NCI-H2171 treated with DMSO at 0.1 percent for 48 hours (cell line): ENCODE measurements around the gene SLC12A7.
"Not testable (repeated sequence)": the region's sequence is repeated elsewhere in the genome, so short reads cannot be mapped to it uniquely, and the experiment has no call there.

Experiments
- DNase-seq: peaks from one replicate; lab custom pipeline; 2025; lab: John Stamatoyannopoulos, UW

The SLC12A7 gene

DNA sequence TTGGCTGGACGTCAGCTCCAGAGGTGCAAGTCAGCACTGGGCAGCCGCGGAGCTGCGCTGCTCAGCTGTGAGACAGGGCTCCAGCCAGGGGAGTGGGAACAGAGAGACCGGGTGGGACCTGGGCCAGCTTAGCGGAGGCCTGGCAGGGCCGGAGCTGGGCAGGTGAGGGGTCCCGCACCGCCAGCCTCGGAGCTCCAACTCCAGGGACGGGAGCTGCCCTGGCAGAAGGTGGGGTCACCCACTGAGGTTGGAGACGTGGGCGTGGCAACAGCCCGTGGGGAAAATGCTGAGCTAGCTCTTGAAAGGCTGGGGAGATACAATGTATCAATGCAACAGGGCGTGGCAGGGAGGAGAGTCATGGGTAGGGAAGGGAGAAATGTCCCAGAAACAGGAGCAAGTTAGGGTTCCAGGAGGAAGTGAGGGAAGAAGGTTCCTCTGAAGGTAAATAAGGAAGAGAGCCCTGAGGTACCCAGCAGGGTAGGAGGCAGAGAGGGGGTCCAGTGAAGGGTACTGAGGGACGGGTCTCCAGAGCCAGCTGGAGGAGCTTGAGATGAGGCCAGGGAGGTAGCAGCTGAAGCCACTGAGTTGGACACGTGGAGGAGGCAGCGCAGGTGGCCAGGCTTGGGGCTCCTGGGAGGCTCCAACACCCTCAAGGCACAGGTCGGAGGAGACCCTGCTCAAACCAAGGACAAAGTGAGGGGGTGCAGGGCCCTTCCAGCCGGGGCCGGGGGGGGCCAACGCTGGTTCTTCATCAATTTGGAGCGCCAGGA lies 104.0 kb downstream of the SLC12A7 start:
- DNase-seq = no peak

DNA sequence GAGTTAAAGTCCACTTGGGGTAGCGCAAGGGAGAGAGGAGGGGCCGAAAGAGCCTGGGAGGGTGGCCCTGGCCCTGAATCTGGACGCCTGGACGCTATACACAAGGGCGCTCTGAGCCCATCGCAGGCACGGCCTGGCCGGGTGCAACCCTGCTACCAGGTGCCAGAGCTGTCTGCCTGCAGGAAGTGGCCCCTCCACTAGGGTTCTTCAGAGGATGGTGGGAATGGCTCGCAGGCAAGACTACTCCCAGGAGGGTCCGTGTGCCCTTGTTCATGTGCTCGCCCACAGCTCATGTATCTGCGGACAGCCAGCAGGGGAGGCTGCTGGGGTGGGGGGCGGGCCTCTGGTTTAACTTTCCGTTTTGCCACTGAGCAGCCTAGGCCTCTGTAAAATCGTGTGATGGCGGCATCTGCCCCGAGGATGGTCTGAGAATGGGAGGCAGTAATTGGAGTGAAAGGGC lies 104.6 kb downstream of the SLC12A7 start:
- no peak for DNase-seq

DNA sequence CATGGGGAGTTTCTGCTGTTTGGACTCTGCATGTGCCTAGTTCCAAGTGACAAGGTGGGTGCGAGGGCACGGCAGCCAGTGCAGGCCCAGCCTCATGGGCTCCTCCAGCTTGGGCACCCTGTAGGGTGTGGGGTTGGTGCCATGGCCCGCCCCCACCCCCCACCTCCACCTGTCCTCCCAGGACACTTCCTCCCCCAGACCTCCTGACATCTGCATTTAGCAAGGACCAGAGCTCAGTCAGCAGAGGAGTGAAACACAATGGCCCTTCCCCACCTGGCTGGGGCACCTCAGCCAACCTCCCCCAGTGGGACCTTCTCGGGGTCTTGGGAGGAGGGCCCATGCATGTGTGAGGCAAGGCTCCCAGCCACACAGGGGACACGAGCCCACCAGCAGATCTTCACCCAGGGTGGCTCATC lies 105.2 kb downstream of the SLC12A7 start:
- DNase-seq = no peak

DNA sequence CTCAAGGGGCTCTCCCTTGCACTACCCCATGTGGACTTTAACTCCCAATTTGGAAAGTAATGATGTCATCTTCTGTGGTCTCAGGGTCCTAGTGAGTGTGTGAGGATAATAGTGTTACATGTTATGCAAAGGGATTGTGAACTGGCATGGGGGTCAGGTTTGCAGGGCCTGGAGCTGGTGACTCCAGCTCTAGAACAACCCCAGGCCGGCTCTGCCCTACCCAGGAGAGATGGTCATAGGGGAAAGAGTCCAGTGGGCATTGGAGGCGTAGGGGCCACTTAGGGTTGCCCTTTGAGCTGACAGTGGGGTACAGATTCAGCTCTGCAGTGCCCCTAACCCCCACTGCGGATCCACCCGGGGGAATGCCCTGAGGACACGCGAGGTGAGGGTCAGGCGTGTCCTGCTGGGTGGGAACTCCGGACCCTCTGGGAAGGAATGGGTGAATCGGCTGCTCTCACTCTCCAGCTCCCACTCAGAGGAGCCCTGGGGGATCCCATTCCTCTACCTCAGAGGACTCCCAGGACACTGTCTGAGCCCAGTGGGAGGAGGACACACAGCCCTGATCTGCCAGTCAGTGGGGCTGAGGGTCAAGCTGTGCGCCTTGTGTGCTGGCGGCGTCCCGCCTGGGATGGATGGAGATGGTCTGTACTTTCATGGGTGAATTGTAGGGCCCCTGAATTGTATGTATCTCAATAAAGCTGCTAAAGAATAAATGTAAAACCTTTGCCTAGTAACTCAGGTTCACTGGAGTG lies 105.8 kb downstream of the SLC12A7 start:
- no peak for DNase-seq

DNA sequence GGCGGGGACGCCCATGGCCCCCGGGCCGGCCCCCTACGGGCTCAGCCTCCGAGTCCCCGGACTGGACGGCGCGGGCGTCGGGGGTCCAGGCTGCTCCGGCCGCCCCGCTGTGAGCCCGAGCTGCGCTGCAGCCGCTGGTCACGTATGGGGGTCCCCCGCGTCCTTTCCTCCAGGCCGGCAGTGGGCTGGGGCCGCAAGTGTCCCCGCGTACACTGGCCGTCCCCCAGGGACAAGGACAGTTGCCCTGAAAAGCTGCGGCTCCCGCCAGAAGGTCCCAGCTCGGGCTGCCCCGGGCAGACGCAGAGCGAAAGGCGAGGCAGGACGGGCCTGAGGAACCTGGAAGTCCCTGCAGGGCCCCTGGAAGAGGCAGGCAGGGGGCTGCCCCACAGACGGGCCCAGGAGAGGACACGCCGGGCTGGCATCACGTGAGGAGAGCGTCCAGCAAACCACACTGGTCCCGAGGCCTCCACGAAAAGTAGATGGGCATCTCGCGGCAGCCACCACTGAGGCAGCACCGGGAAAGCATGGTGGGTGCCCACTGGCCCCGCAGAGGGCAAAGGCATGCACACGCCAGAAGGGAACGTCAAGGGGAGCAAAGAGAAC lies 106.5 kb downstream of the SLC12A7 start:
- DNase-seq = no peak

DNA sequence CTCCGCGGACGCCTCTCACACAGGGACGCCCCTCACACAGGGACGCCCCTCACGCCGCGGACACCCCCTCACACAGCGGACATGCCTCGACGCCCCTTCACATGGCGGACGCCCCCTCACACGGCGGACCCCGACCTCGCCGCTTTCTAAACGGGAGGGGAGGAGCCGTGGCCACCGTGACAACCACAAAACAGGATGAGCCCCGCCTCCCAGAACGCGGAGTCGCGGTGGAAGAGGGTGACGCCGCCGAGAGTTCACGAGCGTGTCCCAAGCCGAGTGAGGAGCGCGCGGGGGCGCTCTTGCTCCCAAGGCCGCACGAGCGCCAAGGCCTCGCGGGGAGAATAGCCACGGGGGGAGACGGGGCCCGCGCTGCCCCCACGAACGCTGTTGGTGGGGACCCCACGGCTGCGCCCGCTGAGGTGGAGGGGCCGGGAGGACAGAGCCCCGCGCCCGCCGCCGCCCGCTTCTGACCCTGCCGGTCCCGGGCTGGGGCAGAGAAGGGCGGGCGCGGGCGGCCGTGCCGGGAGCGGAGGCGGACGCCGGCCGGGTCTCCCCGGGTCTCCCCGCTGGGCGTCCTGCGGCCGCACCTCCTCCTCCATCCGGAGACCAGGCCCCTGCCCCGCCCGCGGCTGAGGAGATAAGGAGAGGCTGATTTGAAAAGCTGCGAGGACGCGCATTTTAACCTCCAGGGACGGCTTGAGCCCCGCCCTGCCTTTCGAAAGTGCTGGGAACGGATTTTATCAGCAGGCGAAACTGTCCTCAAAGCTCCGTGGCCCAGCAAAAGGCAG lies 107.2 kb downstream of the SLC12A7 start:
- DNase-seq = peak; percentile 51

DNA sequence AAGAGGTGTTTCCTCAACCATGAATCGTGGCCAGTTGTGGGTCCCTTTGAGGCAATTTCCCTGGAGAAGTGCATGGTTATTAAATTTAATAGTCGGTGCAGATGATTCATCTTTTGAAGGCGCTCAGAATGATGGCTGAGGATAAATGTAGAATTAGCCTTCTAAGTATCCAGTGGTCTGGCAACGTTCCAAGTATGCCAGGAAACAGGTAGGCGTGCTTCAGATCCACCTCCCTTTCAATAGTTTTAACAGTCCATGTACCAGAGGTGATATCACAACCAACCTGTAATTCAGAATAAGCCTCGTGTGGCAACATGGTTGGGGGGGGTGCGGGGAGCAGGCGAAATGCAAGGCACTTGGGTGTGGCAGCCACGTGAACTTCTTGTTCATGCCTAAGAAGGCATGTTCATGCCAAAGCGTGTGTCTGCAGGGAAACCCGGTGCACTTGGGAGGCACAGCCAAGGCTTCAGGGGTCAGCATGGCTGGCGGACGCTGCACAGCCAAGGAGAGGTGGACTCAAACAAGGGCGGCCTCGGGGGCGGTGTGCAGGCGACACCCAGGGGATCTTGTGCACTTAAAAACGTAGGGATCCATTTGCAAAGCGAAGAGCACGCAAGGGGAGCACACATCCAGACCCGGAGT lies 108.4 kb downstream of the SLC12A7 start:
- peak; percentile 67 for DNase-seq

DNA sequence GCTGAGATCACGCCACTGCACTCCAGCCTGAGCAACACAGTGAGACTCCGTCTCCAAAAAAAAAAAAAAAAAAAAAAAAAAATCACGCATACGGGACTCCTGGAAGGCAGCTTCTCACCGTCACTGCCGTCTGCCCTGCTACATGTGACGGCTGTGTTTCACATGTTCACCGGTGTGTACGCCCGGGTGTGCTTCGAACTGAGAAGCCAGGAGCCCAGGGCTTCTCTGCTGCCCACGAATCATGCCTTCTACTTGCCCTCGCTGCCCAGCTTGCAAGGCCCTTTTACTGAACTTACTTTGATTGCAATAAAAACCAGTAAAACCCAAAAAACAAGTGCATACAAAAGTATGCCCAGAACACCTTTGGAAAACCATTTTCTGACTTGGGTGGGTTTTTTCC lies 109.0 kb downstream of the SLC12A7 start:
- DNase-seq = no peak

DNA sequence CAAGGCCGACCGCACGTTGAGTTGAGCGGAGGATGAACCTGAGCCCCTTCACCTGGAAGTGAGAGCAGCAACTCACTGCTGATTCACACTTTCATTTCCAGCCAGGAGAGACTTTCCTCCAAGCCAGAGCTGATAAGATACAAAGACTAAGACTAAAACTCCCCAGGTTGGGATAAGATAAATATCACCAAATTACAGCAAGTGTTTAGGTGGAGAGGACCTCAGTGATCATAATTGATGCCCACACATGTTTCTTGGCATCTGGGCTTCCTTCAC lies 109.7 kb downstream of the SLC12A7 start:
- no peak for DNase-seq

DNA sequence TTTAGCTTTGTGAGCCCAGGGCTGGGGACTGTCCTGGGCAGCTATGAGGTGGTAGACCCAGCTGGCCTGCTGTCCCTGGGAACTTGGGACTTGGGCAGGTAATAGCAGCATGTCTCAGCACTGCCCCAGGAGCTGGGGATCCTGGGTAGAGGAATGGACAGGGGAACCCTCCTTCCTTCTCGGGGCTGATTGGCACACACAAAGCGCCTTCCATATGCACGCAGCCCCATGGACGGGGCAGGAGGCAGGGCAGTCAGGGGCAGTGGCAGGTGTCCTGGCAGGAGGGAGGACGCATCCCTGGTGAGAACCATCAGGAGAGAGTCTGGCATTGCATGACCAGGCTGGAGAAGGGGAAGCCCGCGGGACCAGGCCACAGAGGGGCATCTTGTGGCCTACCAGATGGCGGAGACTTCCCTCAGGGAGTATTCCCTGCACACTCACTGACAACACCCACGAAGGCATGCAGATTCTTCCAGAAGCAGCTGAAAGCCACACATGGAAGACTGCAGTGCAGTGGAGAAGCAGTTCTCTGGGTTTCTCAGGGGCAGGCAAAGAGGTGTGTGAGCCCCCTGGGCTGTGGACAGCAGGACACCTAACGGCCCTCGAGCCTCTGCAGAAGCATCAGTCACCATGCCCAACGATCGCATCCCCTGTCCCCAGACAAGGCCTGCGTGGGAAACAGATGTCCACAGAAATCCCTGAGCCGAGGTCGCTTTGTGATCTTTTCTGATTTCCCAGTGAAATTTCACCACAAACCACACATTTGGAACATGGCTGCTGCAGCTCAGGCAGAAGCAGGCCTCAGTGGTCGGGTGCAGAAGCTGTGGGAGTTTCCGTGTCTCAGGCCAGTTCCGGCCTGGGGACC lies 110.2 kb downstream of the SLC12A7 start:
- DNase-seq = peak; percentile 46

DNA sequence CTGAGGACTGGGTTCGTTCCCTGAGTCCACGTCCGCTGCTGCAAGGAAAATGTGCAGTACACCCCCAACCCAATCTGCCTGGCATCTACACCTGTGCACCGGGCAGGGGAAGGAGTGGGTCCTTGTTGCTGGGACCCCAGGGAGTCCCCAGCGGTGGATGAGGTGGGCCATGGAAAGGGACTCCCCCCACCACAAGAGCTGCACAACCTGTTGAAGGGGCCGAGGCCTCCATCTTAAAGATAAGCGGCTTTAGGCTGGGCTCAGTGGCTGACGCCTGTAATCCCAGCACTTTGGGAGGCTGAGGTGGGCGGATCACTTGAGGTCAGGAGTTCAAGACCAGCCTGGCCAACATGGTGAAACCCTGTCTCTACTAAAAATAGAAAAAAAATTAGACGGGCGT lies 111.0 kb downstream of the SLC12A7 start:
- DNase-seq = not testable (repeated sequence)
